AG20443 (cell line): ENCODE results near the gene MYO5A.
A peak's percentile ranks its signal among the peaks of the same experiment; 100 is the strongest.
"Not testable (repeated sequence)": the region's sequence is repeated elsewhere in the genome, so short reads cannot be mapped to it uniquely, and the experiment has no call there.

Experiments
- DNase-seq: peaks from one replicate; pipeline ENCODE4 v3.0.0; 2012; ENCODE audit warnings: low spot score, mixed read lengths

MYO5A gene

DNA sequence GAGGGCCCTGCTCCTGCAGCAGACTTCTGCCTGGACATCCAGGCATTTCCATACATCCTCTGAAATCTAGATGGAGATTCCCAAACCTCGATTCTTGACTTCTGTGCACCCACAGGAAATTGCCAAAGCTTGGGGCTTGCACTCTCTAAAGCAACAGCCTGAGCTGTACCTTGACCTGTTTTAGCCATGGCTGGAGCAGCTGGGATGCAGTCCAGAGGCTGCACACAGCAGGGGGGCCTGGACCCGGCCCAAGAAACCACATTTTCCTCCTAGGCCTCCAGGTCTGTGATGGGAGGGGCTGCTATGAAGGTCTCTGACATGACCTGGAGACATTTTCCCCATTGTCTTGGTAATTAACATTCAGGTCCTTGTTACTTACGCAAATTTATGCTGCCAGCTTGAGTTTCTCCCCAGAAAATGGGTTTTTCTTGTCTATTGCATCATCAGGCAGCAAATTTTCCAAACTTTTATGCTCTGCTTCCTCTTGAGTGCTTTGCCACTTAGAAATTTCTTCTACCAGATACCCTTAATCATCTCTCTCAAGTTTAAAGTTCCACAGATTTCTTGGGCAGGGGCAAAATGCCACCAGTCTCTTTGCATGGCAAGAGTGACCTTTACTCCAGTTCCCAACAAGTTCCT lies 11.8 kb upstream of the MYO5A start:
- no peak for DNase-seq

DNA sequence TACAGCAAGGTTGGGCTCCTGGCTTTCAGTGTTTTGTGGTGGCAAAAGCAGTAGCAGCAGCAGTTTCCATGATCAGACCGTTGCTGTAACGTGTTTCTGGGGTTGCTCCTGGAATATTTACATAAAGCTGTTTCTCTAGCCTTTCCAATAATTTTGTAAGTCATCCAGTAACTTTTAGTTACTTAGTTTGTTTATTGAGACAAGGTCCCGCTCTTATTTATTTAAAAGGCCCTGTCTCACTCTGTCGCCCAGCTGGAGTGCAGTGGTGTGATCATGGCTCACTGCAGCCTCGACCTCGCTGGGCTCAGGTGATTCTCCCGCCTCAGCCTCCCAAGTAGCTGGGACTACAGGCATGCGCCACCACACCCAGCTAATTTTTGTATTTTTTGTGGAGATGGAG lies 8.8 kb upstream of the MYO5A start:
- DNase-seq, result no peak

DNA sequence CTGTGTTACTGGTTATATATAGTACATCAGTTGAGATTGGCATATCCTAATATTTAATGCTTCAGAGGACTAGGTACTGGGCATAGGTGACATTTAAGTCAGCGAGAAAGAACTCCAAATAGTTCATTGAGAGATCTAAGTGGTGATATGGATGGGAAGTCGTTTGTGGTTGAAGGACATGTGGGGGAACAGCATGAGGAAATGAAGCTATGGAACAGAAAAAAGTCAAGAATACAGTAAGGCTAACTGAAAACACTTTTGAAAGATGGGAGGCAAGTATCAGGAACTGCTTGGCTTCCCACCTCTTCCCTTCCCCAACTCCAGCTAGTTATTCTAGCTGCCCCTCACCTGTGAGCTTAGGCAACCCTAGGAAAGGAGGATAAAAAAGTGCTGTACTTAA lies 3.7 kb upstream of the MYO5A start:
- no peak for DNase-seq

- DNase-seq, result no peak
Observed at GRCh38 chr15:52529940-52530339, 1.3 kb upstream of the MYO5A start.

DNA sequence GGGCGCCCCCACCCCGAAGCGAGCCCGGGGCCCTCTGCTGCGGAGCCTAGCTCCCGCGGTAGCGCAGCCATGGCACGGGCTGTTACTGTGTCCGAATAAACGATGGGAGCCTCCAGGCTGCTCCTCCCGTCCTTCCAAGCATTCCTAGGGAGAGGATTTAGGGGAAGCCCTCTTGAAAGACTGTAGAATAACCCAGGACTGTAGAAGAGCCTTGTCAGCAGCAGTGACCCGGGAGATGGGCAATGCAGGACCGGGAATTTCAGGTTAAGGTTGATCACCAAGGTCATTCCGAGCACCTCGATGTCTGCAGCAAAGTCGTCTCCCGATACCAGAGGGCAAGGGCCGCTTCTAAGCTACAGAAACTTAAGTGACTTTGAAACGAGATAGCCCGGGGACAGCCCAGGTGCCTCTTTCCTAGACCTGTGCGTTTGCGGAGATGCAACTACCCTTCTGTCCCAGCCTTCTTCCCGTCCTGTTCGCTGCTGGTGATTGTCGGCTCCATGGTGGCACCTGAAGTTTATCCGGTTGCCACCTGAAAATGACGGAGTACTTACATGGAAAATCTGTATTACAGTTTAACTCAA lies 753 bp upstream of the MYO5A start:
- no peak for DNase-seq

DNA sequence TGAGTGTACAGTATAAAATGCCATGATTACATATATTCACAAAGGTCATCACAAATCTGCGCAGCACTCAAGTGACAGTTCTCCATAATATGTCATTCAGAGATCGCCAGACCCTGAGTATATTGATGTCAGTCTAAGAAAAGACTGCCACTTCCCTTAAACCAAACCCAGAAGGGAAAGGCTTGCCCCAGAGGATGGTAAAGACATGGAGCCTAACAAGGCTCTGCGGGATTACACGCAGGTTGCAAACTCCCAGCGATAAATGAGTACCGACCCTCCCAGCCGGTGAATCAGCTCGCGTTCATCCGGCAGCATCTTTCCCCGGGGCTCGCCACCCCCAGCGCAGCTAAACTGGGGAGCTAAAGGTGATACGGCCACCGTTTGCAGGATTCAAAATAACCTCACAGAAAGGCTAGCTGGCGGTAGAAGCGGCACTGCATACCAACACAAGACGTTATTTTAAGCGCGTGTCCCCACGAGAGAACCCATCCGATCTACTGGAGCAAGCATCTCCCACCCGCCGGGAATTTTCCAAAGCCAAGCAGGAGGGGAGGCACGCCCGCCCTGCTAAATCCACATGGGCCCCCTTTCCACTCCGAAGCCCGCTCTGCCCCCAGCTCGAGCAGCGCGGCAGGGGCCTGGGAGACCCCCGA lies 643 bp downstream of the MYO5A start:
- peak; percentile 37 for DNase-seq

GRCh38 chr15:52527196-52527910 lies 1.3 kb downstream of the MYO5A start:
- no peak for DNase-seq

DNA sequence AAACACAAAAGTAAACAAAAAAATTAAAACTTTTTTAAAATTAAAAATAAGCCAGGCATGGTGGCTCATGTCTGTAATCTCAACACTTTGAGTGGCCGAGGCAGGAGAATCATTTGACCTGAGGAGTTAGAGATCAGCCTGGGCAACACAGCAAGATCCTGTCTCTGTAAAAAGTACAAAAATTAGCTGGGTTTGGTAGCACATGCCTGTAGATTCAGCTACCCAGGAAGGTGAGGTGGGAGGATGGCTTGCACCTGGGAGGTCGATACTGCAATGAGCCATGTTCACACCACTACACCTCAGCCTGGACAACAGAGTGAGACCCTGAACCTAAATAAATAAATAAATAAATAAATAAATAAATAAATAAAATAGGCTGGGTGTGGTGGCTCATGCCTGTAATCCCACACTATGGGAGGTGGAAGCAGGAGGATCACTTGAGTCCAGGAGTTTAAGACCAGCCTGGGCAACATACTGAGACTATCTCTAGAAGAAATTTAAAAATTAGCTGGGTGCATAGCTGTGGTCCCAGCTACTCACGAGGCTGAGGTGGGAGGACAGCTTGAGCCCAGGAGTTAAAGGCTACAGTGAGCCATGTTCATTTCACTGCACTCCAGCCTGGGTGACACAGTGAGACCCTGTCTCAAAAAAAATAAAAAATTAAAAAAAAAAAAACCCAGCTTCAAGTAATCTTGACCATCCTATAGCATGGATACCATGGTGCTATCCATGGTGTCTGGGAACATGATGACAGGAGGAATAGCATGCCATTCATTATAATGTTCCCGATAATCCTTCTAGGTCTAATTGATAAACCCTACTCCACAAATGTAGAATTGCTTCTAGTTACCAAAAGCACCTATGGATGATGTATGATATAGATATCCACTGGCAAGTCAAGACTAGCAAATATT lies 4.2 kb downstream of the MYO5A start:
- no peak for DNase-seq

GRCh38 chr15:52523647-52524046 lies 5.0 kb downstream of the MYO5A start:
- no peak for DNase-seq

DNA sequence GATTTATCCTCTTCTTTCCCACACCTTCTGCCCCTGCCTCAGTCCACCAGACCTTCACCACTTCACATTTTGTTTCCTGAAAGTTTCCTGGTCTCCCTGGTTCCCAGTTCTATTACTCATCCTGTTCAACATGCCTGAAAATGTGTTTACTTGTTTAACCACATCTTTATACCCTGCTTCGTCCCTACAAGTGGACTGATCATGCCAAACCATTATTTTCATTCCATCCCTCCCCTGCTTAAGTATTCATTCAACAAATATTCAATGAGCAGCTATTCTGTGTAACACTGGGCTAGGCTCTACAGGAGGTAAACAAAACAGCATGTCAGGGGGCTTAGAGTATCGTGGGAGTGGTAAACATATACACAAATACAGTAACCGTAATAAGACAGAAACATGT lies 5.5 kb downstream of the MYO5A start:
- DNase-seq, result peak; percentile 83

DNA sequence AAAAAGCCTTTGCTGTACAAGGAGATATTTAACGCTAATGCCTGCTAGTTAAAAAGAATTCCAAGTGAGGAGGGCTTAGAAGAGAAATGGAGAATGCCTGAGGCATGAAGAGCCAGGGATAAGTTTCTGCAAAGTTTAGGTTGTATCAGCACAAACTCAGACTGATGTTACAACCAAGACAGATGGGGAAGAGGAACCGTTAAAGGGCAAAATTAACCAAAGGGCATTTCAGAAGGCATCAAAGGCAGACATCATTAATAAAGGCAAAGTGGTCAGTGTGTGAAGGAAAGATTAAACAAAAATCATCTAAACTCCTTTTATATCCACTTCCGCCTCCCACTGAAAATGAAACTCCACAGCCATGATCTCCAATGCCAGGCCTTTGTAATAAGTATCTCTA lies 7.0 kb downstream of the MYO5A start:
- DNase-seq, result no peak

DNA sequence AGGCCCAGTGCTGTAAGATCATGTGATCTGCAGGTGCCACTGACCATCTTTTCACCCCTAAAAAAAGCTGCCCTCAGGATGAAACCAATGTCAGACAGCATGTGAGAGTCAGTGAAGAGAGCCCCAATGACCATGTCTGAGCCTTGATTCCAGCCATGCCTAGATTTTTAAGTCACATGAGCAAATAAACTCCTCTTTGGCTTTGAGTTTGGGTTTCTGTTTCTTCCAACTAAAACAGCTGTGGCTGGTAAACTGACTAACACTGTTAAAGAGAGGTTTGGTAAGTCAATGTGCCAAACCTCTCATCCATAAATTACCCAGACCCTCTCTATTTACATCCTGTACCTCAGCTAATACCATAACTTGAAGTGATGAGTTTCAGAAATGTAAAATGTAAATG lies 8.3 kb downstream of the MYO5A start:
- no peak for DNase-seq

GRCh38 chr15:52518487-52519371 lies 10.0 kb downstream of the MYO5A start:
- DNase-seq, result no peak

DNA sequence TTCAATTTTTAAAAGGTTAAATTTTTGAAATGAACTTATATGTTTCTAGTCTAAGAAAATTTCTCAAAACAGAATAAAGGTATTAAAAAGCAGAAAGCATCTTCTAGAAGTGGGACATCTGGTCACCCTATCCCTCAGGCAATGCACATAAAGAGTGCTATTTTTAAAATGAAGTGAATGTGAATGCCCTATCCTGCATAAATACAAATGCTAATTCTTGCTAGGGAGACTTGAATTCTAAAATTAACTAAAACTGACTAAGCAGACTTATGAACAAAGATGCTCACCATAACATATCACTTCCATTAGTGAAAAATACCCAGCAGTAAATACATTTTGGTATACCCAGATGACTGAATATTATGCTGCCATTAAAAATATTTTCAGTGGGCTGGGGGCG lies 11.7 kb downstream of the MYO5A start:
- no peak for DNase-seq

DNA sequence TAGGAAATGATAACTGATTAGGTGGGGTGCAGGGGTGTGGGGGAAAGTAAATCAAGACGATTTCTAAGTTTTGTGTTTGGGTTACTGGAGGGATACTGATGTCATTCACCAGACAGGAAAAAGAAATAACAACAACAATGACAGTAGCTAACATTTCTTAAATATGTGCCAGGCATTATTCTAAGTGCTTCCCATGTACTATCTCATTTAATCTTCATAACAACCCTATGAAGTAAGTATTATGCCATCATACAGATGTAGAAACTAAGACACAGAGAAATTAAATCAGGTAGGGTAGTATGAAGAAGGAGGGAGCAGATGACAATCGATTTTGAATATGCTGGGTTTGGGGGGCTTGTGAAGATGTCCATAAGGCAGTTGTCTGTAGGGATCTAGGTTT lies 13.3 kb downstream of the MYO5A start:
- no peak for DNase-seq

DNA sequence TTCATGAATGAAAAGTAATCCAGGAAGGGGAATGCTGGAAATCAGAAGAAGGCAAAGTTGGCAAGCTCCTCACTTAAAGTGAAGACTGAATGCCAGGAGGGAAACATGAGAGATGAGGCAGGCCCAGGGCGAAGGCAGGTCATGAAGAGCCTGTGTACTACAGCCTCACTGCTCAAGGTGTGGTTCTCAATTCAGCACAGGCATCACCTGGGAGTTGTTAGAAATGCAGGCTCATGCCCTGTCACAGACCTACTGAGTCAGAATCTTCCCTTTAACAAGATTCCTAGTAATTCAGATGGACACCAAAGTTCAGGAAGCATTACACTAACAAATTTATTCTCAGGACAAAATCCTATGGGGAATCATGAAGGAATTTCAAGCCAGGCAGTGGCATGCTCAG lies 14.2 kb downstream of the MYO5A start:
- no peak for DNase-seq

GRCh38 chr15:52512869-52513268 lies 15.8 kb downstream of the MYO5A start:
- not testable (repeated sequence) for DNase-seq

DNA sequence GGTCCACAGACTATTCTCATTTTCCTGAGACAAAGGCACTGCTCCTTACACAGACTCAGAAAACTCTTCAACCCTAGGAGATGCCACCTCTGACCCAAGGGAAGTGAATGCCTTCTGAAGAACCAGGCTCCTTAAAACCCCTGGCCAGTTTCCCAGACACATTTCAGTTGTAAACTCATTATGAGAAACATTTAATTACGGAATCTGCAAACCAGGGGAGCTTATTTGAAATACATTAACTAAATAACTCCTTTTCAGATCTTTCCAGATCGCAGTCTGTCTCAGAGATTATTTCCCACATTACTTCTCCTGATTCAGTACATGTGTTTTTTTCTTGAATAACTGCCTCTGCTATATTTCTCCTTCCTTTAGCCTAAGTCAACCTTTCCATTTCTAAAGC lies 17.6 kb downstream of the MYO5A start:
- no peak for DNase-seq

DNA sequence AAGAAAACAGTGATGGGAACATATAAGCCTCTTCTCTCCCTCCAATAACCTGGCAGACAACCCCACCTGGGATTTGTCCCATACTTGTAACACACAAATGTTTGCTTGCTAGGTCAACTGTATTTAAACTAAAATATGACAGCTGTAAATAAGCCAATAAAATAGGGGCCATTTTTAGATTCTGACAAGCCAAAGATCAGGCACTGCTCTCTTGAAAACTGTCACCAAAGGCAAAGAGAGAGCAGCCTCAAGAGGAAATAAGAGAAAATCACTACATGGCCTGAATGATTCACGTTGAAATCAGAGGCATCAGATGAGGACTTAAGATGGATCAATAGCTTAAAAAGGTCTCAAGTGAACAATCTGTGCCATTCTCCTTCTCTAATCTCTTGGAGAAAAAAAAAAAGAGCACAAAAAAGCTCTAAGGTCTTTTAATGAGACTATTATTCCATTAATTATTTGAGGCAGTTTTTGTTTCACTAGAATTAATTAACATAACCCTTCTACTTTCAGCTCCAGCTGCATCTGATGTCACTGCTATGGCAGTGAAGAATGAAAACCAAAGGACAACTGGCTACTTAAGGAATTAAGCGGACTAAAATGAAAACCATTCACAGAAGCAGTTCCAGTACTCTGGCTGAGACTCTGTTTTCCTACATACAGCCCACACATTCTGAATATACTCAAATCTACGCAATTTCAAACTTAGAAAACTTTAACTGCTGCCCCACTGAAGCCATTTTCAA lies 19.0 kb downstream of the MYO5A start:
- no peak for DNase-seq

DNA sequence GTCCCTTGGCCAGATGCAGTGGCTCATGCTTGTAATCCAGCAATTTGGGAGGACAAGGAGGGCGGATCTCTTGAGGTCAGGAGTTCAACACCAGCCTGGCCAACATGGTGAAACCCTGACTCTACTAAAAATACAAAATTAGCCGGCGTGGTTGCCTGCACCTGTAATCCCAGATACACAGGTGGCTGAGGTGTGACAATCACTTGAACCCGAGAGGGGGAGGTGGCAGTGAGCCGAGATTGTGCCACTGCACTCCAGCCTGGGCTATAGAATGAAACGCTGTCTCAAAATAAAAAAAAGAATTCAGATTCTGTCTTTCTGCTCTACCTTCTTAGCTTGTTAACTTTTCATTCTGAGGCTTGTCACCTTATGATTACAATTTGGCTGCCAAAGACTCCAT lies 22.1 kb downstream of the MYO5A start:
- DNase-seq, result no peak
